SK-N-SH treated with all-trans-retinoic acid at 6 μM for 48 hours (cell line): Measurements from ENCODE around the gene MTCL1.

Source experiments
- ATAC-seq: fragments of 200-7000 bp; cut with Tn5 transposase; 3 replicates; pipeline ENCODE4 v1.9.1; 2020; ENCODE audit warnings: mild to moderate bottlenecking, moderate library complexity
- ARNTL ChIP-seq: fragments of 450-650 bp; formaldehyde crosslinking; IDR thresholded peaks from 2 replicates; pipeline ENCODE4 v1.5.0; 2020; ENCODE audit warnings: low read depth, mild to moderate bottlenecking, moderate library complexity, borderline replicate concordance
- BACH2 ChIP-seq: fragments of 250-450 bp; sonication (Bioruptor Pico); IDR thresholded peaks from 2 replicates; pipeline ENCODE4 v1.9.0; 2021; ENCODE audit warnings: mild to moderate bottlenecking, borderline replicate concordance
- CREB5 ChIP-seq: fragments of 250-450 bp; sonication (Bioruptor Pico); IDR thresholded peaks from 2 replicates; pipeline ENCODE4 v1.5.1; 2020; ENCODE audit warnings: low read depth, mild to moderate bottlenecking, moderate library complexity
- CSRNP3 ChIP-seq: fragments of 250-450 bp; sonication (Bioruptor Pico); IDR thresholded peaks from 2 replicates; pipeline ENCODE4 v1.5.1; 2021; ENCODE audit warnings: mild to moderate bottlenecking, moderate library complexity
- GLIS3 ChIP-seq: fragments of 250-450 bp; sonication (Bioruptor Pico); IDR thresholded peaks from 2 replicates; pipeline ENCODE4 v1.5.0; 2020; ENCODE audit warnings: mild to moderate bottlenecking, moderate library complexity
- ISL1 ChIP-seq: fragments of 250-450 bp; sonication (Bioruptor Pico); IDR thresholded peaks from 2 replicates; pipeline ENCODE4 v2.1.2; 2022; ENCODE audit warnings: mild to moderate bottlenecking, moderate library complexity
- OSR1 ChIP-seq: fragments of 250-450 bp; sonication (Bioruptor Pico); IDR thresholded peaks from 2 replicates; pipeline ENCODE4 v1.8.0; 2022; ENCODE audit warnings: moderate library complexity, mild to moderate bottlenecking, inconsistent platforms
- PATZ1 ChIP-seq: fragments of 250-450 bp; sonication (Bioruptor Pico); IDR thresholded peaks from 2 replicates; pipeline ENCODE4 v1.8.0; 2020; ENCODE audit warnings: mild to moderate bottlenecking, moderate library complexity, borderline replicate concordance
- POU6F1 ChIP-seq: fragments of 250-450 bp; sonication (Bioruptor Pico); IDR thresholded peaks from 2 replicates; pipeline ENCODE4 v1.8.0; 2021; ENCODE audit warnings: low read depth, mild to moderate bottlenecking, moderate library complexity, borderline replicate concordance
- RARB ChIP-seq: fragments of 250-450 bp; sonication (Bioruptor Pico); IDR thresholded peaks from 2 replicates; pipeline ENCODE4 v1.8.0; 2021; ENCODE audit warnings: mild to moderate bottlenecking, moderate library complexity
- SNAI2 ChIP-seq: fragments of 250-450 bp; sonication (Bioruptor Pico); IDR thresholded peaks from 2 replicates; pipeline ENCODE4 v1.5.0; 2020; ENCODE audit warnings: mild to moderate bottlenecking, moderate library complexity
- TSHZ2 ChIP-seq: fragments of 250-450 bp; sonication (Bioruptor Pico); IDR thresholded peaks from 2 replicates; pipeline ENCODE4 v1.5.0; 2020; ENCODE audit warnings: mild to moderate bottlenecking, moderate library complexity
- ZC3H10 ChIP-seq: fragments of 250-450 bp; sonication (Bioruptor Pico); IDR thresholded peaks from 2 replicates; pipeline ENCODE4 v1.5.1; 2021; ENCODE audit warnings: mild to moderate bottlenecking, moderate library complexity
- ZFP30 ChIP-seq: fragments of 450-650 bp; formaldehyde crosslinking; IDR thresholded peaks from 2 replicates; pipeline ENCODE4 v1.5.0; 2022; ENCODE audit warnings: mild to moderate bottlenecking, moderate library complexity
- ZNF565 ChIP-seq: fragments of 450-650 bp; formaldehyde crosslinking; conservative IDR thresholded peaks from 2 replicates; pipeline ENCODE4 v1.5.0; 2020; ENCODE audit warnings: low read depth, mild to moderate bottlenecking, moderate library complexity
- ZNF70 ChIP-seq: fragments of 450-650 bp; formaldehyde crosslinking; IDR thresholded peaks from 2 replicates; pipeline ENCODE4 v1.5.0; 2020; ENCODE audit warnings: mild to moderate bottlenecking, moderate library complexity
- ZNF8 ChIP-seq: fragments of 450-650 bp; formaldehyde crosslinking; IDR thresholded peaks from 2 replicates; pipeline ENCODE4 v1.5.0; 2020; ENCODE audit warnings: mild to moderate bottlenecking, moderate library complexity

The MTCL1 gene

GRCh38 chr18:8874872-8875271 lies 169.5 kb downstream of the MTCL1 start (continued):
- no peak for TF ChIP-seq CSRNP3 (CRISPR knock-in tag)
- no peak for TF ChIP-seq ZFP30 (CRISPR knock-in tag)
- no peak for TF ChIP-seq ZNF70 (CRISPR knock-in tag)
- TF ChIP-seq, all 23 proteins: peak for 0

GRCh38 chr18:8876887-8877286 lies 171.5 kb downstream of the MTCL1 start:
- no peak for ATAC-seq
- no peak for TF ChIP-seq ZNF70 (CRISPR knock-in tag)
- TF ChIP-seq CREB5 (CRISPR knock-in tag): no peak
- no peak for TF ChIP-seq TSHZ2
- no peak for TF ChIP-seq ISL1 (CRISPR knock-in tag)
- no peak for TF ChIP-seq ZFP30 (CRISPR knock-in tag)
- TF ChIP-seq SNAI2 (CRISPR knock-in tag): no peak
- no peak for TF ChIP-seq BACH2 (CRISPR knock-in tag)
- no peak for TF ChIP-seq PATZ1 (CRISPR knock-in tag)
- TF ChIP-seq ARNTL (CRISPR knock-in tag): no peak
- TF ChIP-seq ZNF8 (CRISPR knock-in tag): no peak
- TF ChIP-seq GLIS3 (CRISPR knock-in tag): no peak
- no peak for TF ChIP-seq RARB (CRISPR knock-in tag)
- no peak for TF ChIP-seq POU6F1
- TF ChIP-seq ZC3H10 (CRISPR knock-in tag): no peak
- no peak for TF ChIP-seq CSRNP3 (CRISPR knock-in tag)
- TF ChIP-seq ZNF565 (CRISPR knock-in tag): no peak
- no peak for TF ChIP-seq OSR1

- ATAC-seq: no peak
- TF ChIP-seq ZNF70 (CRISPR knock-in tag): no peak
- TF ChIP-seq RARB (CRISPR knock-in tag): no peak
Measured at GRCh38 chr18:8881103-8881502, 175.7 kb downstream of the MTCL1 start.
